Neural progenitor cell (in vitro differentiated cells): ENCODE measurements around the gene RAD51AP1.

Experiments
- CTCF ChIP-seq: fragments of 200-600 bp; sonication (generic); IDR thresholded peaks from 2 replicates; pipeline ENCODE4 v1.5.1; 2017; ENCODE audit warnings: antibody characterized with exemption, mild to moderate bottlenecking
- EZH2 ChIP-seq: fragments of 200-600 bp; sonication (generic); IDR thresholded peaks from 2 replicates; pipeline ENCODE4 v1.6.1; 2017; ENCODE audit warnings: antibody characterized with exemption, mild to moderate bottlenecking, moderate library complexity
- EZH2phosphoT487 ChIP-seq: fragments of 200-600 bp; sonication (generic); IDR thresholded peaks from 2 replicates; pipeline ENCODE4 v1.6.1; 2017; ENCODE audit warnings: antibody characterized with exemption

- TF ChIP-seq CTCF, result no peak
- no peak for TF ChIP-seq EZH2phosphoT487
- no peak for TF ChIP-seq EZH2
Observed at GRCh38 chr12:4535871-4536270, 2.8 kb upstream of the RAD51AP1 start.
